ENCODE data around the gene TEK. TPM values are rescaled to one million over a fixed set of nuclear protein-coding genes. Genes with fewer than 3 reads are reported as not detected.

Gene TEK
- total and polyA plus RNA-seq, 10 of the 15 experiments (the other 5 are each of a cell fraction or from before 2014, with no cell fraction given) = not detected

DNA sequence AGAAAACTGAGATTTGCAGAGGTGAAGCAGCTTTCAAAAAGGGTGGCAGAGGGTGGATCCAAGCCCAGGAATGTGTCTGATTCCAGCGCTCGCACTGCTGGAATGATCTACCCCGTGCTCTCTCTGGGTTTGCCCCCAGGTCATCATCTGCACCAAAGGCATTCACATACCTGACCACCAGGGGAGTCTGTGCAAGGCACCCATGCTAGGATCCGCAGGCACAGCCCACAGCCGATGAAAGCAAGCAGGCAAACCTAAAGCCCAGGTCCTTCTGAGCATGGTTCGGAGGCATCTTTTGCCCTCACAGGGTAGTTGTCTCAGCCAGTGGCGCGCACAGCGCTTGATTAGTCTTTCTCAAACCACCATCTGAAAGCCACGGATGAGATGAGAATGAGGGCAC, 56.6 kb downstream of the TEK start (continued):
- TF ChIP-seq, protein P1, sequence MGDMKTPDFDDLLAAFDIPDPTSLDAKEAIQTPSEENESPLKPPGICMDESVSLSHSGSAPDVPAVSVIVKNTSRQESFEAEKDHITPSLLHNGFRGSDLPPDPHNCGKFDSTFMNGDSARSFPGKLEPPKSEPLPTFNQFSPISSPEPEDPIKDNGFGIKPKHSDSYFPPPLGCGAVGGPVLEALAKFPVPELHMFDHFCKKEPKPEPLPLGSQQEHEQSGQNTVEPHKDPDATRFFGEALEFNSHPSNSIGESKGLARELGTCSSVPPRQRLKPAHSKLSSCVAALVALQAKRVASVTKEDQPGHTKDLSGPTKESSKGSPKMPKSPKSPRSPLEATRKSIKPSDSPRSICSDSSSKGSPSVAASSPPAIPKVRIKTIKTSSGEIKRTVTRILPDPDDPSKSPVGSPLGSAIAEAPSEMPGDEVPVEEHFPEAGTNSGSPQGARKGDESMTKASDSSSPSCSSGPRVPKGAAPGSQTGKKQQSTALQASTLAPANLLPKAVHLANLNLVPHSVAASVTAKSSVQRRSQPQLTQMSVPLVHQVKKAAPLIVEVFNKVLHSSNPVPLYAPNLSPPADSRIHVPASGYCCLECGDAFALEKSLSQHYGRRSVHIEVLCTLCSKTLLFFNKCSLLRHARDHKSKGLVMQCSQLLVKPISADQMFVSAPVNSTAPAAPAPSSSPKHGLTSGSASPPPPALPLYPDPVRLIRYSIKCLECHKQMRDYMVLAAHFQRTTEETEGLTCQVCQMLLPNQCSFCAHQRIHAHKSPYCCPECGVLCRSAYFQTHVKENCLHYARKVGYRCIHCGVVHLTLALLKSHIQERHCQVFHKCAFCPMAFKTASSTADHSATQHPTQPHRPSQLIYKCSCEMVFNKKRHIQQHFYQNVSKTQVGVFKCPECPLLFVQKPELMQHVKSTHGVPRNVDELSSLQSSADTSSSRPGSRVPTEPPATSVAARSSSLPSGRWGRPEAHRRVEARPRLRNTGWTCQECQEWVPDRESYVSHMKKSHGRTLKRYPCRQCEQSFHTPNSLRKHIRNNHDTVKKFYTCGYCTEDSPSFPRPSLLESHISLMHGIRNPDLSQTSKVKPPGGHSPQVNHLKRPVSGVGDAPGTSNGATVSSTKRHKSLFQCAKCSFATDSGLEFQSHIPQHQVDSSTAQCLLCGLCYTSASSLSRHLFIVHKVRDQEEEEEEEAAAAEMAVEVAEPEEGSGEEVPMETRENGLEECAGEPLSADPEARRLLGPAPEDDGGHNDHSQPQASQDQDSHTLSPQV (IDR thresholded peaks at IDR 0.05) = no peak
- TF ChIP-seq HDAC2 (IDR thresholded peaks at IDR 0.05) = no peak
- TF ChIP-seq GABPA (IDR thresholded peaks at IDR 0.05; ENCODE audit: low read depth) = no peak
- TF ChIP-seq NRF1 (conservative IDR thresholded peaks at IDR 0.05; ENCODE audit: low read depth, low read length) = no peak

- Histone ChIP-seq H3K4me2 (ENCODE audit: control insufficient read depth, insufficient read depth) (no peak overlapping the region), H3K27ac (ENCODE audit: control insufficient read depth, insufficient read depth) (no peak overlapping the region), H3K9ac (ENCODE audit: control insufficient read depth, insufficient read depth, low read length) (no peak overlapping the region), H3K27me3 (replicated peaks in 1 of 2; ENCODE audit: control insufficient read depth in 2 of 2, insufficient read depth in 2 of 2, low read length in 1 of 2) (no peaks in the 10 kb centered on the region), H3K4me1 (ENCODE audit: control insufficient read depth, insufficient read depth, low read length) (no peaks in the 10 kb centered on the region), H2AFZ (ENCODE audit: control insufficient read depth, low read depth, low read length) (no peak overlapping the region), H3K4me3 (no peak overlapping the region), H4K20me1 (ENCODE audit: control insufficient read depth, insufficient read depth) (no peaks in the 10 kb centered on the region), H3K79me2 (ENCODE audit: control insufficient read depth, insufficient read depth, low read length) (no peaks in the 10 kb centered on the region), H3K36me3 (ENCODE audit: control insufficient read depth in 2 of 2, insufficient read depth in 2 of 2, low read length in 1 of 2) (no peaks in the 10 kb centered on the region), H3K9me3 (replicated peaks; ENCODE audit: control insufficient read depth, insufficient read depth, low read length) (no peaks in the 10 kb centered on the region)
- ChIA-PET SMC1A (ENCODE audit: uncharacterized antibody, unreplicated experiment) (no interaction called here), CTCF (no interaction called here), POLR2A (interaction anchor here (0.6 kb wide), 1 partner anchor 235 kb away, joined by 4 read pairs; no protein-coding TSS in a partner anchor), RAD21 (ENCODE audit: unreplicated experiment) (no interaction called here)
- DNase-seq (ENCODE audit: low read depth, low spot score) (no peak), ATAC-seq (no peak), FAIRE-seq (no peak)
- WGBS (ENCODE audit: insufficient coverage, insufficient replicate concordance, low lambda C conversion rate, missing lambda C conversion rate) = 0% methylated on average over 1 of the region's 1 CpG
- BruUV-seq (replicated peaks) = no TSS peak
- intact Hi-C loops (cut with micrococcal nuclease; ENCODE audit: unreplicated experiment) = no loop called here
- in situ Hi-C loops (cut with MboI) = no loop called here
- no peak for TF ChIP-seq ZNF384 (IDR thresholded peaks at IDR 0.05; ENCODE audit: borderline replicate concordance, low read depth, low read length)
- TF ChIP-seq EP300 (IDR thresholded peaks at IDR 0.05; ENCODE audit: borderline replicate concordance in 1 of 2, control insufficient read depth in 1 of 2, low read depth in 2 of 2, low read length in 2 of 2) = no peak
- TF ChIP-seq CREM (IDR thresholded peaks at IDR 0.05; ENCODE audit: low read depth) = no peak
- no peak for TF ChIP-seq KDM1A (IDR thresholded peaks at IDR 0.05; ENCODE audit: borderline replicate concordance)
- no peak for TF ChIP-seq GATAD2B (conservative IDR thresholded peaks at IDR 0.05; ENCODE audit: low read depth)
- no peak for TF ChIP-seq JUNB (IDR thresholded peaks at IDR 0.05)
- no peak for TF ChIP-seq MYC (IDR thresholded peaks at IDR 0.05; ENCODE audit: insufficient read depth, insufficient read length, insufficient replicate concordance, low read length, severe bottlenecking)
- TF ChIP-seq EED (IDR thresholded peaks at IDR 0.05; ENCODE audit: low read depth) = no peak
- TF ChIP-seq TBL1XR1 (IDR thresholded peaks at IDR 0.05; ENCODE audit: low read depth, low read length) = no peak
- no peak for TF ChIP-seq CEBPB (IDR thresholded peaks at IDR 0.05; ENCODE audit: borderline replicate concordance in 1 of 2, low read depth in 2 of 2, low read length in 2 of 2)
- TF ChIP-seq, protein P2, sequence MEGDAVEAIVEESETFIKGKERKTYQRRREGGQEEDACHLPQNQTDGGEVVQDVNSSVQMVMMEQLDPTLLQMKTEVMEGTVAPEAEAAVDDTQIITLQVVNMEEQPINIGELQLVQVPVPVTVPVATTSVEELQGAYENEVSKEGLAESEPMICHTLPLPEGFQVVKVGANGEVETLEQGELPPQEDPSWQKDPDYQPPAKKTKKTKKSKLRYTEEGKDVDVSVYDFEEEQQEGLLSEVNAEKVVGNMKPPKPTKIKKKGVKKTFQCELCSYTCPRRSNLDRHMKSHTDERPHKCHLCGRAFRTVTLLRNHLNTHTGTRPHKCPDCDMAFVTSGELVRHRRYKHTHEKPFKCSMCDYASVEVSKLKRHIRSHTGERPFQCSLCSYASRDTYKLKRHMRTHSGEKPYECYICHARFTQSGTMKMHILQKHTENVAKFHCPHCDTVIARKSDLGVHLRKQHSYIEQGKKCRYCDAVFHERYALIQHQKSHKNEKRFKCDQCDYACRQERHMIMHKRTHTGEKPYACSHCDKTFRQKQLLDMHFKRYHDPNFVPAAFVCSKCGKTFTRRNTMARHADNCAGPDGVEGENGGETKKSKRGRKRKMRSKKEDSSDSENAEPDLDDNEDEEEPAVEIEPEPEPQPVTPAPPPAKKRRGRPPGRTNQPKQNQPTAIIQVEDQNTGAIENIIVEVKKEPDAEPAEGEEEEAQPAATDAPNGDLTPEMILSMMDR (IDR thresholded peaks at IDR 0.05 in 2 of 3, conservative IDR thresholded peaks at IDR 0.05 in 1 of 3; ENCODE audit: control insufficient read depth in 2 of 3, extremely low read depth in 1 of 3, insufficient read depth in 1 of 3, low read depth in 3 of 3, low read length in 3 of 3) = no peak
- no peak for TF ChIP-seq EGR1 (IDR thresholded peaks at IDR 0.05; ENCODE audit: borderline replicate concordance in 1 of 2, low read depth in 2 of 2, low read length in 2 of 2)
Measured at GRCh38 chr9:27168496-27168895, 59.5 kb downstream of the TEK start.

Measured in GM12878 (cell line).